ENCODE measurements around the gene MEPCE. TPM values are rescaled to one million over a fixed set of nuclear protein-coding genes. Genes with fewer than 3 reads are reported as not detected.

The MEPCE gene
- total and polyA plus RNA-seq, 2 experiments from 2014 or later = 8.0 to 24.2 TPM

DNA sequence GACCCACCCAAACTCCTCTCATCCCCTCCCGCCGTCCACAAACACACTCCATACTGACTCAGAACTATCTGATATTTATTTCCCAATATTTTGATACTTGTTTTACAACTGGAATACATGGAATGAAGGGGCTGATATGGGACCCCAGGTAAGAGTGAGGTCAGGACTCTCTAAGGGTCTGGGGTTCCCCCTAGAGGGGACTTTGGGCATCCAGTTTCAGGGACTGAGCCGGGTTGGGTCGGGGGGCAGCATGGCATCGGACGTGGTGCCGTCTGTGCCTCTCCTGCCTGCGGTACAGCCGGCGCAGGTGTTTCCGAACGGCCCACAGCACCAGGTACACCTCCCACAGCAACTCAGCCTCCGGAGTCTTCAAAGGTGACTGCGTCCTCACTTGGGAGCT lies 26.9 kb downstream of the MEPCE start:
- in situ Hi-C loops (cut with MboI) = loop anchor here (25.0 kb wide), 1 partner anchor 406 kb away; the partner anchor contains the start of genes SLC12A9 and TRIP6
- H2AFZ ChIP-seq = no peak overlapping the region

DNA sequence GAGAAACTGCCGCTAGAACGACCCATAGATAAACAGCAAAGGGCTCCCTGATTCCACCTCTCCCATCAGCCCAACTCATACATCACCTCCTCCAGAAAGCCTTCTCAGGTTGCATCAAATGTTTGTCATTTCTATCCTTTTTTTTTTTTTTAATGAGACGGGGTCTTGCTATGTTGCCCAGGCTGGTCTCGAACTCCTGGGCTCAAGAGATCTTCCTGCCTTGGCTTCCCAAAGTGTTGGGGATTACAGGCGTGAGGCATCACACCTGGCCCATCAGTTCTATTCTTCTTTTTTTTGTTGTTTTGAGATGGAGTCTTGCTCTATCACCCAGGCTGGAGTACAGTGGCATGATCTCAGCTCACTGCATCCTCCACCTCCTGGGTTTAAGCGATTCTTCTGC lies 27.4 kb downstream of the MEPCE start:
- DNase-seq = no peak
- H3K9ac ChIP-seq = no peak overlapping the region
- H3K79me2 ChIP-seq (ENCODE audit: insufficient read depth) = no peaks in the 10 kb centered on the region
- no peaks in the 10 kb centered on the region for H3K36me3 ChIP-seq (ENCODE audit: low read depth)
- in situ Hi-C loops (cut with MboI) = loop anchor here (25.0 kb wide), 1 partner anchor 405 kb away; the partner anchor contains the start of genes SLC12A9 and TRIP6
- no peaks in the 10 kb centered on the region for H3K9me2 ChIP-seq (ENCODE audit: insufficient read depth)
- H3K9me3 ChIP-seq (ENCODE audit: low read depth) = no peaks in the 10 kb centered on the region
- H3K4me3 ChIP-seq = no peak overlapping the region
- H4K20me1 ChIP-seq (ENCODE audit: insufficient read depth) = no peaks in the 10 kb centered on the region
- TF ChIP-seq EZH2 (IDR thresholded peaks at IDR 0.05; ENCODE audit: insufficient read depth, poor library complexity, severe bottlenecking) (no peak), EZH2phosphoT487 (IDR thresholded peaks at IDR 0.05; ENCODE audit: insufficient read depth, low read depth) (no peak)
- H3K4me2 ChIP-seq (ENCODE audit: unreplicated experiment) = no peak overlapping the region
- no peak overlapping the region for H3K27ac ChIP-seq
- H3F3A ChIP-seq (ENCODE audit: insufficient read depth) = no peaks in the 10 kb centered on the region
- no peaks in the 10 kb centered on the region for H3K4me1 ChIP-seq (ENCODE audit: insufficient read depth)
- 92 to 95% methylated on average over 6 of the region's 6 CpGs for WGBS, 2 experiments (ENCODE audit: low coverage in 1 of 2, low lambda C conversion rate in 2 of 2, missing lambda C conversion rate in 2 of 2)
- H2AFZ ChIP-seq = no peak overlapping the region
- no peaks in the 10 kb centered on the region for H3K27me3 ChIP-seq (replicated peaks; ENCODE audit: insufficient read depth)

More for the DNA sequence above, 26.9 kb downstream of the MEPCE start:
- Histone ChIP-seq H3K79me2 (ENCODE audit: insufficient read depth) (no peaks in the 10 kb centered on the region), H3K9me3 (ENCODE audit: low read depth) (no peaks in the 10 kb centered on the region), H3K4me3 (no peak overlapping the region), H3K4me2 (ENCODE audit: unreplicated experiment) (no peak overlapping the region), H3K9me2 (ENCODE audit: insufficient read depth) (no peaks in the 10 kb centered on the region), H3K4me1 (ENCODE audit: insufficient read depth) (no peaks in the 10 kb centered on the region), H3K9ac (no peak overlapping the region), H3F3A (ENCODE audit: insufficient read depth) (no peaks in the 10 kb centered on the region), H3K27ac (no peak overlapping the region), H4K20me1 (ENCODE audit: insufficient read depth) (no peaks in the 10 kb centered on the region), H3K36me3 (ENCODE audit: low read depth) (no peaks in the 10 kb centered on the region), H3K27me3 (replicated peaks; ENCODE audit: insufficient read depth) (no peaks in the 10 kb centered on the region)
- DNase-seq = no peak
- TF ChIP-seq EZH2phosphoT487 (IDR thresholded peaks at IDR 0.05; ENCODE audit: insufficient read depth, low read depth) (no peak), EZH2 (IDR thresholded peaks at IDR 0.05; ENCODE audit: insufficient read depth, poor library complexity, severe bottlenecking) (no peak)
- 87 to 92% methylated on average over 14 of the region's 14 CpGs for WGBS, 2 experiments (ENCODE audit: low coverage in 1 of 2, low lambda C conversion rate in 2 of 2, missing lambda C conversion rate in 2 of 2)

GRCh38 chr7:100464210-100464660 lies 34.6 kb downstream of the MEPCE start, which contains the start of gene SPACDR:
TSS of gene SPACDR (minus strand) at chr7:100464260. CDS start at chr7:100464025, 235 bp downstream.
- Histone ChIP-seq H3K9me3 (ENCODE audit: low read depth) (no peaks in the 10 kb centered on the region), H3K79me2 (ENCODE audit: insufficient read depth) (no peaks in the 10 kb centered on the region), H3F3A (ENCODE audit: insufficient read depth) (peaks cover 18% of the 10 kb centered on the region), H3K9ac (no peak within 1 kb of the TSS), H3K27ac (no peak within 1 kb of the TSS), H3K4me3 (no peak within 1 kb of the TSS), H4K20me1 (ENCODE audit: insufficient read depth) (no peaks in the 10 kb centered on the region), H3K4me1 (ENCODE audit: insufficient read depth) (peaks cover 18% of the 10 kb centered on the region), H3K27me3 (replicated peaks; ENCODE audit: insufficient read depth) (no peaks in the 10 kb centered on the region), H2AFZ (no peak within 1 kb of the TSS), H3K9me2 (ENCODE audit: insufficient read depth) (no peaks in the 10 kb centered on the region), H3K4me2 (ENCODE audit: unreplicated experiment) (no peak within 1 kb of the TSS), H3K36me3 (ENCODE audit: low read depth) (0 out of 2 replicates have a peak, but pooled peaks cover 3% of the 10 kb centered on the region)
- DNase-seq = peak; percentile 30
- 43 to 48% methylated on average over 6 to 7 of the region's 7 CpGs for whole genome bisulfite sequencing, 2 experiments (ENCODE audit: low coverage in 1 of 2, low lambda C conversion rate in 2 of 2, missing lambda C conversion rate in 2 of 2)
- in situ Hi-C loops (cut with MboI) = loop anchor here (25.0 kb wide), 1 partner anchor 398 kb away; the partner anchor contains the start of genes SLC12A9 and TRIP6
- TF ChIP-seq EZH2phosphoT487 (IDR thresholded peaks at IDR 0.05; ENCODE audit: insufficient read depth, low read depth) (no peak), EZH2 (IDR thresholded peaks at IDR 0.05; ENCODE audit: insufficient read depth, poor library complexity, severe bottlenecking) (no peak)

- H3K9ac ChIP-seq = no peak overlapping the region
- in situ Hi-C loops (cut with MboI) = loop anchor here (25.0 kb wide), 1 partner anchor 398 kb away; the partner anchor contains the start of genes SLC12A9 and TRIP6
- peaks cover 18% of the 10 kb centered on the region for H3F3A ChIP-seq (ENCODE audit: insufficient read depth)
- no peaks in the 10 kb centered on the region for H4K20me1 ChIP-seq (ENCODE audit: insufficient read depth)
- no peak overlapping the region for H2AFZ ChIP-seq
- 0 out of 2 replicates have a peak, but pooled peaks cover 3% of the 10 kb centered on the region for H3K36me3 ChIP-seq (ENCODE audit: low read depth)
- no peaks in the 10 kb centered on the region for H3K9me3 ChIP-seq (ENCODE audit: low read depth)
- no peaks in the 10 kb centered on the region for H3K79me2 ChIP-seq (ENCODE audit: insufficient read depth)
- H3K27me3 ChIP-seq (replicated peaks; ENCODE audit: insufficient read depth) = no peaks in the 10 kb centered on the region
- no peak overlapping the region for H3K4me2 ChIP-seq (ENCODE audit: unreplicated experiment)
- DNase-seq = no peak
- no peak overlapping the region for H3K27ac ChIP-seq
- 91 to 97% methylated on average over 2 of the region's 2 CpGs for WGBS, 2 experiments (ENCODE audit: low coverage in 1 of 2, low lambda C conversion rate in 2 of 2, missing lambda C conversion rate in 2 of 2)
- no peak overlapping the region for H3K4me3 ChIP-seq
- H3K9me2 ChIP-seq (ENCODE audit: insufficient read depth) = no peaks in the 10 kb centered on the region
- no peak for TF ChIP-seq EZH2 (IDR thresholded peaks at IDR 0.05; ENCODE audit: insufficient read depth, poor library complexity, severe bottlenecking)
- TF ChIP-seq EZH2phosphoT487 (IDR thresholded peaks at IDR 0.05; ENCODE audit: insufficient read depth, low read depth) = no peak
- peaks cover 18% of the 10 kb centered on the region for H3K4me1 ChIP-seq (ENCODE audit: insufficient read depth)
These were observed 35.2 kb downstream of the MEPCE start for GRCh38 chr7:100464791-100465190.

All from GM23248 (cell line).